ENCODE measurements around the gene EXOSC10. TPM values are rescaled to one million over a fixed set of nuclear protein-coding genes. Genes with fewer than 3 reads are reported as not detected.

Gene EXOSC10
- polyA plus RNA-seq, 1 experiment, result 65.9 TPM

- DNase-seq (ENCODE audit: low read depth, low spot score), result peak; percentile 39
- H3K9me3 ChIP-seq (ENCODE audit: control insufficient read depth, insufficient read depth, low read length), result no peaks in the 10 kb centered on the region
- H3K4me3 ChIP-seq (ENCODE audit: low read depth, low read length), result no peak overlapping the region
- ChIA-PET CTCF (interaction anchor here (0.6 to 1.4 kb wide), 2 partner anchors 98 to 1470 kb away, joined by 7 to 12 read pairs; no protein-coding TSS in a partner anchor), POLR2A (interaction anchor here (1.0 to 1.3 kb wide), 2 partner anchors 24 to 45 kb away, joined by 4 to 5 read pairs; no protein-coding TSS in a partner anchor)
- no peak for TF ChIP-seq CTCF (IDR thresholded peaks at IDR 0.05; ENCODE audit: low read depth, low read length)
- H3K27me3 ChIP-seq (ENCODE audit: control insufficient read depth, insufficient read depth, low read length), result no peaks in the 10 kb centered on the region
- no peak overlapping the region for H3K27ac ChIP-seq (ENCODE audit: low read depth, low read length)
Measured at GRCh38 chr1:11134898-11135266, 35.2 kb upstream of the EXOSC10 start.

DNA sequence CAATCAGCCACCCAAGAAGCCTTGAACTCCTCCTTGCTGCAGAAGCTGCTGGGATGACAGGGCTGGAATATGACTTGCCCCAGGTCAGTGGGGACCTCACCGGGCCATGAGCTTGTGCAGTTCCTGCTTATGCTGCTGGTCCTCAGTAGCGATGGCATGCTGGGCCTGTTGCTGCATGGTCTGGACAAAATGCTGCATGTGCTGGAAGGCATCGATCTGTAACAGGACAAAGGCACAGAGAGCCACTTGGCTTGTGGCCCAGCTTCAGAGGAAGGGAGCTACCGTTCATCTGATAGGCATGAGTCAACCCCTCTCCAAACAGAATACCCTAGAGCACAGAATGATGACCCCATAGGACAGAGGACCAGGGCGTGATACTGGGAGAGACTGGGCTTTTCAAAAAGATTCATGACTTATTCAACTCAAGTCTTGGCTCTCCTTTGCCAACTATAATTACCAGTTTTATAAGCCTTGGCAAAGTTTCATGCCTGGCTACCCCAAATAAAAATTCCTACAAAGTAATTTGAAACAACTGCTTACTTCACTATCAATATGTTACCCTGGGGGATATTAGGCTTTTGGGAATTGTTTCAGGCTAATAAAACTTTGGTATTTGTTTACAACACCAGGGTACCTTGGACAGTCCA lies 34.7 kb upstream of the EXOSC10 start:
- Histone ChIP-seq H3K27ac (ENCODE audit: low read depth, low read length) (peak overlapping the region; percentile 39), H3K9me3 (ENCODE audit: control insufficient read depth, insufficient read depth, low read length) (no peaks in the 10 kb centered on the region), H3K27me3 (ENCODE audit: control insufficient read depth, insufficient read depth, low read length) (no peaks in the 10 kb centered on the region), H3K4me3 (ENCODE audit: low read depth, low read length) (no peak overlapping the region)
- TF ChIP-seq CTCF (IDR thresholded peaks at IDR 0.05; ENCODE audit: low read depth, low read length), result no peak
- ChIA-PET CTCF (interaction anchor here (0.6 to 1.4 kb wide), 2 partner anchors 97 to 1470 kb away, joined by 7 to 12 read pairs; no protein-coding TSS in a partner anchor), POLR2A (interaction anchor here (1.0 to 1.3 kb wide), 2 partner anchors 24 to 45 kb away, joined by 4 to 5 read pairs; no protein-coding TSS in a partner anchor)
- DNase-seq (ENCODE audit: low read depth, low spot score), result no peak

DNA sequence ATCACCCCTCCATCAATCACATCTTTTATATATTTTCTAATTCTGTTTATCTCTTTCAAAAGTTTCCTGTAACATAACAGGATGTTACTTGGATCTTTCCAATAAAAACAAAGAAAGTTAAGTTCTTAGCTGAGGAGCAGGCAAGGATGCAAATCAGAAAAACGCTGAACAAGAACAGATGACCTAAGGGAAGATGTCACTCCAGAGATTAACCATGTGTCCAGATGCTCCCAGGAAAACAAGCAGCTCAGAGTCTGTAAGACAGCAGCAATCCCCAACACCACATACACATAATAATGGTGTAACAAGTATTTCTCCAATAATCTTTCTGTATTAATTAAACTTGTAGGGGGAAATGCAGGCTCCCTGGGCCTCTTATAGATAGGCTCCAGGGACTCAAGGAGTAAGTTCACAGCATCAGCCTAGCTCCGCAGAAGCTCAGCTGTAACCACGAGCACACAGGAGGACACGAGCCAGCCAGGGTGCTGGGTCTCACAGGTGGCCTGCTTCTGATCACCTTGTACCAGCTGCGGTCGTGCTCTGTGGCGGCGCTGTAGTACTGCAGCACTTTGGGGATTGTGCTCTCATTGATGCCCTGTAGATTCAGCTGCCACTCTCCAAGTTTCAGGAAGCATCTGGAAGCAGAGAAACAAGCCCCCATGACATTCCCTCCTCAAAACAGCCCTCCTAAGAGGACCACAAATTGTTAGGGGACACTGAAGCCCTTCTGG lies 33.1 kb upstream of the EXOSC10 start:
- no peak for DNase-seq (ENCODE audit: low read depth, low spot score)
- CTCF ChIA-PET, result interaction anchor here (1.0 kb wide), 1 partner anchor 513 kb away, joined by 3 read pairs; no protein-coding TSS in a partner anchor
- Histone ChIP-seq H3K9me3 (ENCODE audit: control insufficient read depth, insufficient read depth, low read length) (no peaks in the 10 kb centered on the region), H3K27ac (ENCODE audit: low read depth, low read length) (no peak overlapping the region), H3K4me3 (ENCODE audit: low read depth, low read length) (no peak overlapping the region), H3K27me3 (ENCODE audit: control insufficient read depth, insufficient read depth, low read length) (no peaks in the 10 kb centered on the region)
- TF ChIP-seq CTCF (IDR thresholded peaks at IDR 0.05; ENCODE audit: low read depth, low read length), result no peak
- POLR2A ChIA-PET, result no interaction called here

GRCh38 chr1:11131816-11132215 lies 32.1 kb upstream of the EXOSC10 start:
- ChIA-PET POLR2A (no interaction called here), CTCF (interaction anchor here (1.0 kb wide), 1 partner anchor 514 kb away, joined by 3 read pairs; no protein-coding TSS in a partner anchor)
- H3K27ac ChIP-seq (ENCODE audit: low read depth, low read length), result no peak overlapping the region

More at GRCh38 chr1:11131816-11132215, 32.1 kb upstream of the EXOSC10 start:
- H3K27me3 ChIP-seq (ENCODE audit: control insufficient read depth, insufficient read depth, low read length), result no peaks in the 10 kb centered on the region
- TF ChIP-seq CTCF (IDR thresholded peaks at IDR 0.05; ENCODE audit: low read depth, low read length), result no peak
- H3K4me3 ChIP-seq (ENCODE audit: low read depth, low read length), result no peak overlapping the region
- no peaks in the 10 kb centered on the region for H3K9me3 ChIP-seq (ENCODE audit: control insufficient read depth, insufficient read depth, low read length)
- DNase-seq (ENCODE audit: low read depth, low spot score), result no peak
